Osteocyte (in vitro differentiated cells): ENCODE data around the gene FRYL. TPM values are rescaled to one million over a fixed set of nuclear protein-coding genes. Genes with fewer than 3 reads are reported as not detected.
"Not testable (repeated sequence)": the region's sequence is repeated elsewhere in the genome, so short reads cannot be mapped to it uniquely, and the experiment has no call there.

Source experiments
- DNase-seq: peaks from one replicate; pipeline ENCODE4 v3.0.0; 2021; ENCODE audit warnings: mixed read lengths; ENCODE audit not compliant: unreplicated experiment; ENCODE audit errors: extremely low spot score
- H3K27ac Mint-ChIP-seq: one replicate; pipeline ENCODE4 v1.8.0; 2021; ENCODE audit warnings: mild to moderate bottlenecking, mixed read lengths; ENCODE audit not compliant: unreplicated experiment
- H3K27me3 Mint-ChIP-seq: one replicate; pipeline ENCODE4 v1.8.0; 2021; ENCODE audit warnings: mixed read lengths; ENCODE audit not compliant: unreplicated experiment
- H3K36me3 Mint-ChIP-seq: one replicate; pipeline ENCODE4 v1.8.0; 2021; ENCODE audit warnings: mixed read lengths; ENCODE audit not compliant: unreplicated experiment
- H3K4me1 Mint-ChIP-seq: one replicate; pipeline ENCODE4 v1.8.0; 2021; ENCODE audit warnings: mixed read lengths; ENCODE audit not compliant: unreplicated experiment
- H3K4me3 Mint-ChIP-seq: one replicate; pipeline ENCODE4 v1.8.0; 2021; ENCODE audit warnings: mild to moderate bottlenecking, moderate library complexity, mixed read lengths; ENCODE audit not compliant: unreplicated experiment
- H3K9me3 Mint-ChIP-seq: one replicate; pipeline ENCODE4 v1.8.0; 2021; ENCODE audit warnings: mixed read lengths; ENCODE audit not compliant: unreplicated experiment
- CTCF ChIP-seq: fragments of 200-600 bp; sonication (generic); IDR thresholded peaks from 2 replicates; pipeline ENCODE4 v1.5.0; 2021; ENCODE audit warnings: antibody characterized with exemption, mild to moderate bottlenecking, moderate library complexity
- total RNA-seq: library from RNA; stranded (reverse); gene quantifications from 2 replicates; pipeline ENCODE4 v1.2.1, GENCODE V29; 2021

FRYL gene
- total RNA-seq, 1 donor from 2014 or later, result 61.9 TPM

GRCh38 chr4:48718818-48719465 is 61.1 kb downstream of the FRYL start:
- no peak for TF ChIP-seq CTCF
- Mint-ChIP-seq H3K4me3 (no peak overlapping the region), H3K4me1 (peaks cover 16% of the 10 kb centered on the region), H3K9me3 (no peaks in the 10 kb centered on the region), H3K27me3 (no peaks in the 10 kb centered on the region), H3K27ac (no peak overlapping the region), H3K36me3 (no peaks in the 10 kb centered on the region)
- no peak for DNase-seq

GRCh38 chr4:48716285-48716684 is 63.8 kb downstream of the FRYL start:
- not testable (repeated sequence) for H3K36me3 Mint-ChIP-seq, DNase-seq, H3K4me1 Mint-ChIP-seq, H3K27me3 Mint-ChIP-seq, H3K27ac Mint-ChIP-seq, H3K9me3 Mint-ChIP-seq, H3K4me3 Mint-ChIP-seq

- Mint-ChIP-seq H3K36me3 (peaks cover 22% of the 10 kb centered on the region), H3K4me3 (no peak overlapping the region), H3K27ac (no peak overlapping the region), H3K9me3 (peaks cover 5% of the 10 kb centered on the region), H3K4me1 (no peaks in the 10 kb centered on the region), H3K27me3 (no peaks in the 10 kb centered on the region)
- TF ChIP-seq CTCF, result no peak
- no peak for DNase-seq
These were observed 69.5 kb downstream of the FRYL start for GRCh38 chr4:48710446-48711209.

- DNase-seq, result no peak
- Mint-ChIP-seq H3K4me1 (no peaks in the 10 kb centered on the region), H3K27ac (no peak overlapping the region), H3K4me3 (no peak overlapping the region), H3K27me3 (no peaks in the 10 kb centered on the region), H3K9me3 (peaks cover 5% of the 10 kb centered on the region), H3K36me3 (peaks cover 22% of the 10 kb centered on the region)
- no peak for TF ChIP-seq CTCF
These were observed 70.2 kb downstream of the FRYL start for GRCh38 chr4:48709901-48710300.

- peaks cover 22% of the 10 kb centered on the region for H3K36me3 Mint-ChIP-seq
- no peak for TF ChIP-seq CTCF
These were observed 71.5 kb downstream of the FRYL start for GRCh38 chr4:48708610-48709009.

More at GRCh38 chr4:48708610-48709009, 71.5 kb downstream of the FRYL start:
- DNase-seq, result no peak
- H3K4me3 Mint-ChIP-seq, result no peak overlapping the region
- no peak overlapping the region for H3K27ac Mint-ChIP-seq
- peaks cover 4% of the 10 kb centered on the region for H3K4me1 Mint-ChIP-seq
- H3K27me3 Mint-ChIP-seq, result no peaks in the 10 kb centered on the region
- peaks cover 5% of the 10 kb centered on the region for H3K9me3 Mint-ChIP-seq
